IMR-90 (cell line): ENCODE measurements around the gene RPL23. TPM values are rescaled to one million over a fixed set of nuclear protein-coding genes. Genes with fewer than 3 reads are reported as not detected.

Source experiments
- ATAC-seq: fragments of 200-7000 bp; cut with Tn5 transposase; 2 replicates; pipeline ENCODE4 v1.9.1; 2020; ENCODE audit warnings: low read depth, mild to moderate bottlenecking, moderate library complexity
- BruUV-seq: library from RNA; stranded (reverse); fragments of 400-500 nt; replicated peaks from 2 replicates; lab custom pipeline; 2021; lab: Mats Ljungman, UMichigan
- CTCF ChIA-PET: fragments of 300-600 bp; formaldehyde crosslinking; extraction: SDS; loops from one replicate; lab custom pipeline; 2021; ENCODE audit warnings: antibody characterized with exemption; lab: Yijun Ruan, JAX
- POLR2A ChIA-PET: fragments of 300-600 bp; sonication (Branson Sonifier 250); formaldehyde crosslinking; loops from one replicate; lab custom pipeline; 2022; ENCODE audit warnings: antibody characterized with exemption; ENCODE audit not compliant: unreplicated experiment; lab: Charles Lee
- DNase-seq: peaks from one replicate; pipeline ENCODE4 v3.0.0; 2013
- H2AFZ ChIP-seq: replicated peaks from 2 replicates; pipeline ENCODE3; 2013; ENCODE audit warnings: low read length, mild to moderate bottlenecking; ENCODE audit not compliant: poor library complexity
- H2AK5ac ChIP-seq: 2 replicates; pipeline ENCODE4 v1.6.1; 2013; ENCODE audit warnings: low read depth, low read length, inconsistent platforms
- H2AK9ac ChIP-seq: replicated peaks from 2 replicates; pipeline ENCODE3; 2013; ENCODE audit warnings: mild to moderate bottlenecking, low read depth, low read length, moderate library complexity; ENCODE audit not compliant: poor library complexity
- H2BK120ac ChIP-seq: 2 replicates; pipeline ENCODE4 v1.6.1; 2013; ENCODE audit warnings: low read depth, low read length, inconsistent platforms
- H2BK15ac ChIP-seq: 3 replicates; pipeline ENCODE4 v1.6.1; 2013; ENCODE audit warnings: low read depth, low read length, inconsistent platforms
- H2BK20ac ChIP-seq: 2 replicates; pipeline ENCODE4 v1.6.1; 2013; ENCODE audit warnings: low read depth, mild to moderate bottlenecking, inconsistent platforms, low read length, moderate library complexity
- H2BK5ac ChIP-seq: 2 replicates; pipeline ENCODE4 v1.6.1; 2013; ENCODE audit warnings: mild to moderate bottlenecking, low read depth, low read length, inconsistent platforms; ENCODE audit not compliant: poor library complexity, severe bottlenecking
- H3K14ac ChIP-seq: replicated peaks from 2 replicates; pipeline ENCODE4 v1.6.1; 2013; ENCODE audit warnings: low read depth, low read length, inconsistent platforms
- H3K18ac ChIP-seq: 2 replicates; pipeline ENCODE4 v1.6.1; 2013; ENCODE audit warnings: low read depth, low read length, control low read depth
- H3K23ac ChIP-seq: 2 replicates; pipeline ENCODE4 v1.6.1; 2013; ENCODE audit warnings: low read depth, low read length, inconsistent platforms
- H3K27ac ChIP-seq: 2 replicates; pipeline ENCODE4 v1.5.1; 2013; ENCODE audit warnings: mild to moderate bottlenecking, control low read depth, low read length; ENCODE audit not compliant: insufficient read depth
- H3K27me3 ChIP-seq: 2 replicates; pipeline ENCODE4 v1.6.1; 2013; ENCODE audit warnings: low read length; ENCODE audit not compliant: control insufficient read depth, insufficient read depth
- H3K36me3 ChIP-seq: 2 replicates; pipeline ENCODE4 v1.6.1; 2013; ENCODE audit warnings: low read length, mixed read lengths; ENCODE audit not compliant: control insufficient read depth, insufficient read depth
- H3K4ac ChIP-seq: 2 replicates; pipeline ENCODE4 v1.6.1; 2013; ENCODE audit warnings: low read depth, low read length, inconsistent platforms
- H3K4me1 ChIP-seq: 2 replicates; pipeline ENCODE4 v1.6.1; 2013; ENCODE audit warnings: low read length, mixed read lengths; ENCODE audit not compliant: control insufficient read depth, insufficient read depth
- H3K4me2 ChIP-seq: 2 replicates; pipeline ENCODE4 v1.6.1; 2013; ENCODE audit warnings: low read depth, mild to moderate bottlenecking, control low read depth, low read length, moderate library complexity
- H3K4me3 ChIP-seq: 2 replicates; pipeline ENCODE4 v1.5.1; 2013; ENCODE audit warnings: low read depth, mild to moderate bottlenecking, control low read depth, low read length, moderate library complexity; ENCODE audit not compliant: insufficient read depth
- H3K56ac ChIP-seq: 2 replicates; pipeline ENCODE4 v1.6.1; 2013; ENCODE audit warnings: low read length, inconsistent platforms; ENCODE audit not compliant: insufficient read depth; ENCODE audit errors: extremely low read depth
- H3K79me1 ChIP-seq, 2 experiments: 2 replicates each; pipeline ENCODE4 v1.6.1; 2013; ENCODE audit warnings: low read length in 2 of 2, inconsistent platforms in 1 of 2, low read depth in 1 of 2
- H3K9ac ChIP-seq: 2 replicates; pipeline ENCODE4 v1.6.1; 2013; ENCODE audit warnings: low read depth, low read length, control low read depth
- H3K9me1 ChIP-seq: 2 replicates; pipeline ENCODE4 v1.6.1; 2013; ENCODE audit warnings: low read length, inconsistent platforms; ENCODE audit not compliant: insufficient read depth
- H3K9me3 ChIP-seq: 2 replicates; pipeline ENCODE4 v1.6.1; 2013; ENCODE audit warnings: low read length; ENCODE audit not compliant: control insufficient read depth, insufficient read depth
- H4K20me1 ChIP-seq: 2 replicates; pipeline ENCODE4 v1.6.1; 2013; ENCODE audit warnings: low read length, inconsistent platforms; ENCODE audit not compliant: insufficient read depth
- H4K5ac ChIP-seq: 2 replicates; pipeline ENCODE4 v1.6.1; 2013; ENCODE audit warnings: mild to moderate bottlenecking, low read depth, low read length, control low read depth
- H4K8ac ChIP-seq, 2 experiments: 2 replicates each; pipeline ENCODE4 v1.6.1; 2013; ENCODE audit warnings: low read depth in 2 of 2, low read length in 2 of 2, control low read depth in 1 of 2, inconsistent platforms in 1 of 2
- H4K91ac ChIP-seq: 2 replicates; pipeline ENCODE4 v1.6.1; 2013; ENCODE audit warnings: low read depth, low read length, inconsistent platforms; ENCODE audit not compliant: insufficient read depth
- BHLHE40 ChIP-seq: fragments of 150-350 bp; IDR thresholded peaks from 2 replicates; pipeline ENCODE4 v1.6.1; 2016; ENCODE audit warnings: mild to moderate bottlenecking, low read depth, low read length
- CEBPB ChIP-seq: IDR thresholded peaks from 2 replicates; pipeline ENCODE4 v1.6.1; 2012; ENCODE audit warnings: low read depth, low read length, improper control_type of control experiment
- CHD1 ChIP-seq: IDR thresholded peaks from 2 replicates; pipeline ENCODE4 v1.6.1; 2012; ENCODE audit warnings: low read depth, low read length, improper control_type of control experiment
- FOS ChIP-seq: fragments of 150-350 bp; IDR thresholded peaks from 2 replicates; pipeline ENCODE4 v1.6.1; 2016; ENCODE audit warnings: low read depth, low read length
- MAZ ChIP-seq: IDR thresholded peaks from 2 replicates; pipeline ENCODE4 v1.6.1; 2012; ENCODE audit warnings: low read depth, mild to moderate bottlenecking, low read length, improper control_type of control experiment, moderate library complexity, borderline replicate concordance
- MXI1 ChIP-seq: IDR thresholded peaks from 2 replicates; pipeline ENCODE4 v1.6.1; 2012; ENCODE audit warnings: low read depth, mild to moderate bottlenecking, low read length, moderate library complexity, borderline replicate concordance
- NFE2L2 ChIP-seq: fragments of 150-350 bp; IDR thresholded peaks from 2 replicates; pipeline ENCODE4 v1.6.1; 2016; ENCODE audit warnings: low read depth, mild to moderate bottlenecking, low read length
- POLR2A ChIP-seq: IDR thresholded peaks from 2 replicates; pipeline ENCODE4 v1.6.1; 2012; ENCODE audit warnings: mild to moderate bottlenecking, low read depth, low read length
- RCOR1 ChIP-seq: IDR thresholded peaks from 2 replicates; pipeline ENCODE4 v1.6.1; 2012; ENCODE audit warnings: mild to moderate bottlenecking, low read length, improper control_type of control experiment; ENCODE audit not compliant: insufficient replicate concordance
- RFX5 ChIP-seq: IDR thresholded peaks from 2 replicates; pipeline ENCODE4 v1.8.0; 2012; ENCODE audit warnings: low read depth, mild to moderate bottlenecking, low read length, moderate library complexity
- SMC3 ChIP-seq: fragments of 150-350 bp; IDR thresholded peaks from 2 replicates; pipeline ENCODE4 v1.6.1; 2016; ENCODE audit warnings: low read depth, mild to moderate bottlenecking, antibody characterized with exemption, low read length, moderate library complexity
- WGBS, 2 experiments: methylation state at CpG; one replicate each; pipeline versions ENCODE4 v1.1.5 to v1.1.7; 2013; ENCODE audit warnings: missing lambda C conversion rate in 2 of 2; ENCODE audit not compliant: insufficient read length in 1 of 2; ENCODE audit errors: extremely low coverage in 2 of 2; 5-methylcytosine and 5-hydroxymethylcytosine counted together
- dilution Hi-C: fragments of 300-500 bp; cut with HindIII; formaldehyde crosslinking; loops from one replicate; pipeline ENCODE4 v1.14.3; 2018; ENCODE audit warnings: low sequenced_read_pairs; ENCODE audit not compliant: unreplicated experiment
- in situ Hi-C: fragments of 300-500 bp; cut with MboI; formaldehyde crosslinking; loops from 3 replicates; pipeline ENCODE4 v1.14.3; 2019; ENCODE audit warnings: low sequenced_read_pairs, inconsistent platforms, mixed read lengths
- intact Hi-C: fragments of 100-400 bp; cut with micrococcal nuclease; formaldehyde crosslinking; loops from 2 replicates; pipeline ENCODE4 v1.10.0; 2022
- polyA plus RNA-seq, 3 experiments: library from polyadenylated mRNA; depleted of rRNA; stranded (reverse); fragments of >200 nt; gene quantifications; 2 replicates each; pipeline ENCODE4 v1.2.3, GENCODE V29; 2012; ENCODE audit warnings: low replicate concordance in 1 of 3
- total RNA-seq: library from RNA; depleted of rRNA; stranded (reverse); fragments of >200 nt; gene quantifications from 2 replicates; pipeline ENCODE4 v1.2.3, GENCODE V29; 2012
- TF ChIP-seq, protein P1 (sequence below): fragments of 150-350 bp; IDR thresholded peaks from 2 replicates; pipeline ENCODE4 v1.6.1; 2017; ENCODE audit warnings: mild to moderate bottlenecking, antibody characterized with exemption, low read length, low read depth
- TF ChIP-seq, protein P2 (sequence below): conservative IDR thresholded peaks from 2 replicates; pipeline ENCODE4 v1.5.1; 2012; ENCODE audit warnings: mild to moderate bottlenecking, low read depth, low read length, improper control_type of control experiment
- TF ChIP-seq, protein P3 (sequence below): fragments of 150-350 bp; IDR thresholded peaks from 2 replicates; pipeline ENCODE4 v1.6.1; 2016; ENCODE audit warnings: low read depth, mild to moderate bottlenecking, low read length, moderate library complexity, borderline replicate concordance

Gene RPL23
- total and polyA plus RNA-seq, 2 of the 4 experiments (the other 2 are of a cell fraction) = 1,170 to 2,308 TPM

DNA sequence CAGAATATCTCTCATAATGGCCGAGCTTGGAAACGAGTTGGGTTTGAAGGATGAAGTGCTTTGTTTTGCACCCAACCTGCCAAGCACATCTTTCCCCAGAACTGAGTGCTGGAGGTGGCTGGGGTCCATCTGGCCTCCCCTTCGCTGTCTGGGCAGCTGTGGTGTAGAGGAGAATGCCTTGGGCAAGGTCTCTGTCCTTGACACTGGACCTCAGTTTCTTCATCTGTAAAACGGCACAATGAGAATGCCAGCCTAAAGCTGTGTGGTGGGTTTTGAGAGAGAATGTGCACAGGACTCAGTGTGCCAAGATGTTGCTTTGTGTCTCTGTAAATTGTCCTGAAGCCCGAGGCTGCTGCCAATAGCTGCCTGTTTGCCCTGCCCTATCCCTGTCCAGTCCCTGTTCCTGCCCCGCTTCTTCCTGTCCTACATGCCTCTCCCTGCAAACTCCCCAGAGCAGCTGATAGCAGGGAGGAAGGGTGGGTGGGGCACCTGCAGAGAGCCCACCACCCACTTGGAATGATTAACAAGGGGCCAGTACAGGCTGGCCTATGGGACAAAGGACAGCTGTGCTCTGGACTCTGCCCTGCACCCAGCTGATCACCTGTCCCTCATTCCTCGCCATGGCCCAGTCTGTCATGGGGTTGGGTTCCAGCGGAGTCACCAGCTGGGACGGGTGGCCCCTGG, 31.7 kb upstream of the RPL23 start:
- H3K23ac ChIP-seq = peak overlapping the region; percentile 72; the same call in 1 of the 2 replicates
- no peak overlapping the region for H4K5ac ChIP-seq
- intact Hi-C loops = no loop called here
- DNase-seq (no peak), ATAC-seq (no peak)
- 0 out of 2 replicates have a peak overlapping the region, but pooled peaks have one; percentile 30 for H3K14ac ChIP-seq
- H2AK9ac ChIP-seq = peak overlapping the region; percentile 60
- peaks cover 100% of the 10 kb centered on the region for H4K20me1 ChIP-seq
- POLR2A ChIA-PET = interaction anchor here (0.6 kb wide), 1 partner anchor 136 kb away, joined by 4 read pairs; no protein-coding TSS in a partner anchor
- H3K79me1 ChIP-seq = peaks cover 7 to 86% of the 10 kb centered on the region in 2 experiments; a peak in 3 of 4 replicates
- WGBS, 2 experiments = 20% methylated on average over 1 of the region's 9 CpGs; no CpG with 5 or more reads in 1 of the 2 experiments
- no peak overlapping the region for H3K9ac ChIP-seq
- no peak overlapping the region for H2AFZ ChIP-seq
- H2BK15ac ChIP-seq = no peak overlapping the region
- no peak overlapping the region; the same call in 1 of the 2 replicates for H2AK5ac ChIP-seq
- no peak overlapping the region for H3K18ac ChIP-seq
- H3K27ac ChIP-seq = 0 out of 2 replicates have a peak overlapping the region, but pooled peaks have one; percentile 24
- H3K27me3 ChIP-seq = no peaks in the 10 kb centered on the region
- BruUV-seq = no TSS peak
- peaks cover 47% of the 10 kb centered on the region for H3K4me1 ChIP-seq
- H2BK20ac ChIP-seq = no peak overlapping the region
- H2BK120ac ChIP-seq = no peak overlapping the region
- H3K4me2 ChIP-seq = peak overlapping the region; percentile 21; the same call in 1 of the 2 replicates
- peaks cover 57% of the 10 kb centered on the region for H3K9me1 ChIP-seq
- no peak overlapping the region for H3K4ac ChIP-seq
- no peak overlapping the region for H2BK5ac ChIP-seq
- CTCF ChIA-PET = interaction anchor here (0.7 kb wide), 1 partner anchor 593 kb away, joined by 5 read pairs; no protein-coding TSS in a partner anchor
- H3K4me3 ChIP-seq = no peak overlapping the region
- dilution Hi-C loops = no loop called here
- no peaks in the 10 kb centered on the region for H3K9me3 ChIP-seq
- no peak overlapping the region for H4K91ac ChIP-seq
- peaks cover 77% of the 10 kb centered on the region for H3K36me3 ChIP-seq
- H3K56ac ChIP-seq = no peak overlapping the region
- H4K8ac ChIP-seq = peak overlapping the region in 1 of 2 experiments; percentile 47; a peak in 1 of 4 replicates
- in situ Hi-C loops = no loop called here
- TF ChIP-seq RFX5 (no peak), RCOR1 (no peak), NFE2L2 (no peak), CEBPB (no peak), MAZ (no peak), SMC3 (no peak), BHLHE40 (no peak), CHD1 (no peak), POLR2A (no peak), MXI1 (no peak), FOS (no peak)
- TF ChIP-seq, protein P1, sequence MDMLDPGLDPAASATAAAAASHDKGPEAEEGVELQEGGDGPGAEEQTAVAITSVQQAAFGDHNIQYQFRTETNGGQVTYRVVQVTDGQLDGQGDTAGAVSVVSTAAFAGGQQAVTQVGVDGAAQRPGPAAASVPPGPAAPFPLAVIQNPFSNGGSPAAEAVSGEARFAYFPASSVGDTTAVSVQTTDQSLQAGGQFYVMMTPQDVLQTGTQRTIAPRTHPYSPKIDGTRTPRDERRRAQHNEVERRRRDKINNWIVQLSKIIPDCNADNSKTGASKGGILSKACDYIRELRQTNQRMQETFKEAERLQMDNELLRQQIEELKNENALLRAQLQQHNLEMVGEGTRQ = no peak
- TF ChIP-seq, protein P2, sequence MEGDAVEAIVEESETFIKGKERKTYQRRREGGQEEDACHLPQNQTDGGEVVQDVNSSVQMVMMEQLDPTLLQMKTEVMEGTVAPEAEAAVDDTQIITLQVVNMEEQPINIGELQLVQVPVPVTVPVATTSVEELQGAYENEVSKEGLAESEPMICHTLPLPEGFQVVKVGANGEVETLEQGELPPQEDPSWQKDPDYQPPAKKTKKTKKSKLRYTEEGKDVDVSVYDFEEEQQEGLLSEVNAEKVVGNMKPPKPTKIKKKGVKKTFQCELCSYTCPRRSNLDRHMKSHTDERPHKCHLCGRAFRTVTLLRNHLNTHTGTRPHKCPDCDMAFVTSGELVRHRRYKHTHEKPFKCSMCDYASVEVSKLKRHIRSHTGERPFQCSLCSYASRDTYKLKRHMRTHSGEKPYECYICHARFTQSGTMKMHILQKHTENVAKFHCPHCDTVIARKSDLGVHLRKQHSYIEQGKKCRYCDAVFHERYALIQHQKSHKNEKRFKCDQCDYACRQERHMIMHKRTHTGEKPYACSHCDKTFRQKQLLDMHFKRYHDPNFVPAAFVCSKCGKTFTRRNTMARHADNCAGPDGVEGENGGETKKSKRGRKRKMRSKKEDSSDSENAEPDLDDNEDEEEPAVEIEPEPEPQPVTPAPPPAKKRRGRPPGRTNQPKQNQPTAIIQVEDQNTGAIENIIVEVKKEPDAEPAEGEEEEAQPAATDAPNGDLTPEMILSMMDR = no peak
- TF ChIP-seq, protein P3, sequence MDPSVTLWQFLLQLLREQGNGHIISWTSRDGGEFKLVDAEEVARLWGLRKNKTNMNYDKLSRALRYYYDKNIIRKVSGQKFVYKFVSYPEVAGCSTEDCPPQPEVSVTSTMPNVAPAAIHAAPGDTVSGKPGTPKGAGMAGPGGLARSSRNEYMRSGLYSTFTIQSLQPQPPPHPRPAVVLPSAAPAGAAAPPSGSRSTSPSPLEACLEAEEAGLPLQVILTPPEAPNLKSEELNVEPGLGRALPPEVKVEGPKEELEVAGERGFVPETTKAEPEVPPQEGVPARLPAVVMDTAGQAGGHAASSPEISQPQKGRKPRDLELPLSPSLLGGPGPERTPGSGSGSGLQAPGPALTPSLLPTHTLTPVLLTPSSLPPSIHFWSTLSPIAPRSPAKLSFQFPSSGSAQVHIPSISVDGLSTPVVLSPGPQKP = no peak
